GM18498 (cell line): ENCODE results near the gene TRMT44.
"Not testable (repeated sequence)": the region's sequence is repeated elsewhere in the genome, so short reads cannot be mapped to it uniquely, and the experiment has no call there.

Source experiments
- ATAC-seq: cut with Tn5 transposase; IDR thresholded peaks from one replicate; pipeline ENCODE4 v1.9.1; 2021; ENCODE audit warnings: mild to moderate bottlenecking, moderate library complexity; ENCODE audit not compliant: unreplicated experiment

TRMT44 gene

GRCh38 chr4:8508740-8509139 lies 68.2 kb downstream of the TRMT44 start:
- ATAC-seq = no peak

DNA sequence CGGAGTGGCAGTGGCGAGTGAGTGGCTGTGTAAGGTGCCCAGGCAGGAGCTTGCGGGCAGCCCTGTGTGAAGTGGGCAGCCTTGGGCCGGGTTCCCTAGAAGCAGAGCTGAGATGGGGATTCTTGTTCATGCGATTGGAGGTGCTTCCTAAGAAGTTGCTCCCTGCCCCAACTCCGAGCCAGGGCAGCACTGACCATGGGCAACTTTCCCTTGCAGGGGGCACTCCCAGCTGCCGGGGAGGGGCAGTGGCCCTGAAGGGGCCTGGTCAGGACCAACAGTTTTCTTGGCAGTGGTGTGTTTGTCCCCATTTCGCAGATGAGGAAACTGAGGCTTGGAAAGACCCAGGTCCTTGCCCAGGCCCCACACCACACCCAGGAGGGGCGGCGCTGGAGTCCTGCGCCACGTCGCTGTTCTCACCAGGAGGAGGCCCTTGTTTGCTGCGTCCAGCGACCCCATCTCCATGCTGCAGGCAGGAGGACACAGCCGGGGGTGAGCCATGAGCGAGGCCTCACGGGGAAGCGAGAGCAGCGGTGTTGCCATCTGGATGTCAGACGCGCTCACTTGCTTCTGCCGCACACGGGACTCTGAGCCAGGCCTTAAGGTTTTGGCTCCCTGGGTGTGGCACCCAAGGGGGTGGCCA lies 68.9 kb downstream of the TRMT44 start:
- ATAC-seq = no peak

DNA sequence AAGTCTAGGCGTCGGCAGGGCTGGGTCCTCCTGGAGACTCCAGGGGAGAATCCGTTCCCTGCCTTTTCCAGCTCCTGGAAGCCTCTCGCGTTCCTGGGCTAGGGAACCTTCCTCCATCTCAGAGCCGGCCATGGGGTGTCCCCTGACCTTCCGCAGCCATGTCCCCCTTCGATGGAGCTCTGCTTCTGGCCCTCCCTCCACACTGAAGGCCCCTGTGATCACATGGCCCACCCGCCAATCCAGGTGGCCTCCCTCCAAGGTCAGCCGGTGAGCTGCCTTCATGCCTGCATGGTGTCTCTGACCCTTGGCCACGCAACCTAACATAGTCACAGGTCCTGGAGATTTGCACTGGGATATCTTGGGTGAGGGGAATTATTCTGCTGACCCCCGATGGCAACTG lies 69.6 kb downstream of the TRMT44 start:
- ATAC-seq = no peak

DNA sequence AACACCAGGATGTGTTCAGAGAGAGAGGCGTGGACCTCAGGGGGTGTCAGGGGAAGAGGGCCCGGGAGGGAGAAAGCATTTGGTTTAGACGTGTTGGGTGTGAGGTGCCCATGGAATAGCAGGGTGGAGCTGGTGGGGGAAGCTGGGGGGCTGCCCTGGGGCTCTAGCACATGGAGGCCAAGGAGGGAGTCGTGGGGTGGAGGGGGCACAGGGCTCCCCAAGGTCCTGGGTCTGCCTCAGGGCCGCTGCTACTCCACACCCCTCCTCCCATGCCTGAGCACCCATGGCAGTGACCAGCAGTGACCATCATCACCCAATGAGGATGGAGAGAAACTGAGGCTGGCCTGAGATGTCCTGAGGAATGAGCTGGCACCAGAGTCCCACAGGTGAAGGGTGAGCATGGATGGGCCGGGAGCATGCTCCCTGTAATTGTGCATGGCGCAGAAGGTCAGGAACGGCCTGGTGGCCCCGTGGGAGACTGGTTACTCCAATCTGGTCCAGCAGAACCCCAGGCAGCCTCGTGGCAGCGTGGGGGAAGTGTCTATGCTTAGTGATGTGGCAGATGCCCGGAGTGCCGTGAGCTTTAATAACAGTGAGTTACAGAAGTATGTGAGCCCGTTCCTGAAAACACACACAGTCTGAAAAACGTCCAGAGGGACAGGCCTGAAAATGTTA lies 70.2 kb downstream of the TRMT44 start:
- ATAC-seq = no peak

DNA sequence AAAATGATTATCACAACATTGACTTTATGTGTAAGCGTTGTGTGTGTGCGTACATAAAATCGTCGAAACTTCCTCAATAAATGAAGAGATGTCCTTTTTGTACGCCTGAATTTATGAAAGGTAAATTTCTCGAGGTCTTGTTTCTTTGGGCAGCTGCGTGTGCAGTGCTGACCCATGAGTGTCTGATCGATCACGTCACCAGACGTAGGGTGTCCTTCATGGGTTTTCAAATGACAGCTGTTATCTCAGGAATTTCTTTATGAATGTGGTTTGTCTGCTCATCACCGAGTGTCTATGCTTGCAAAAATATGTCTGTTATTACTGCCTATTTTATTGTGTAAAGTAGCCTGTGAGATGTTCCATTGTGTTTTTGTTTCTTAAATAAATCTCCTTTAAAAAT lies 71.9 kb downstream of the TRMT44 start:
- ATAC-seq = no peak

GRCh38 chr4:8513080-8513479 lies 72.5 kb downstream of the TRMT44 start:
- ATAC-seq = not testable (repeated sequence)

DNA sequence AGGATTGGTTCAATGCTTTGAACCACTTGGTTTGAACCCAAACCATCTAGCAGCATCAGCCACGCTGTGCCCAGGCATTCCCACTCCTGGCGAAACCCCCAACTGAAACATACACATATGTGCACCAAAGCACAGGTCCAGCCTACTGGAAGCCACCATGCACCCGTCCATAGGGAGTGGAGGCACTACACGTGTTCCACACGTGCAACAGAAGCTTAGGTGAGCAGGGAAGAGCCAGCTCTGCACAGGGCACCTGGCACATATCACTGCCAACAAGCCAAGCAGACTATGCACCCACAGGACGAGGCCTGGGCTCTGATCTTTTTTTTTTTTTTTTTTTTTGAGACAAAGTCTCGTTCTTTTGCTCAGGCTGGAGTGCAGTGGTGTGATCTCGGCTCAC lies 73.4 kb downstream of the TRMT44 start:
- no peak for ATAC-seq

DNA sequence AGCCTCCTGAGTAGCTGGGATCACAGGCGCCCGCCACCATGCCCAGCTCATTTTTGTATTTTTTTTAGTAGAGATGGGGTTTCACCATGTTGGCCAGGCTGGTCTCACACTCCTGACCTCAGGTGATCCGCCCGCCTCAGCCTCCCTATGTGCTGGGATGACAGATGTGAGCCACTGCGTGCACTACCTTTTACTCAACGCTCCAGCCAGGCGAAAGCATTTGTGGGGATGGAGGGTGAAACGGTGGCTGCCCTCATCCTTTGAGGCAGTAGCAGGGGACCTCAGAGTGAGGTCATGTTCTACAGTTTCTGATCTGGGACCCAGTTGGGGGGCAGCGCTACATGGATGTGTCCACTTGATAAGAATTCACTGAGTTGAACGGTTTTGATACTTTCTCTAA lies 73.8 kb downstream of the TRMT44 start:
- ATAC-seq = no peak

DNA sequence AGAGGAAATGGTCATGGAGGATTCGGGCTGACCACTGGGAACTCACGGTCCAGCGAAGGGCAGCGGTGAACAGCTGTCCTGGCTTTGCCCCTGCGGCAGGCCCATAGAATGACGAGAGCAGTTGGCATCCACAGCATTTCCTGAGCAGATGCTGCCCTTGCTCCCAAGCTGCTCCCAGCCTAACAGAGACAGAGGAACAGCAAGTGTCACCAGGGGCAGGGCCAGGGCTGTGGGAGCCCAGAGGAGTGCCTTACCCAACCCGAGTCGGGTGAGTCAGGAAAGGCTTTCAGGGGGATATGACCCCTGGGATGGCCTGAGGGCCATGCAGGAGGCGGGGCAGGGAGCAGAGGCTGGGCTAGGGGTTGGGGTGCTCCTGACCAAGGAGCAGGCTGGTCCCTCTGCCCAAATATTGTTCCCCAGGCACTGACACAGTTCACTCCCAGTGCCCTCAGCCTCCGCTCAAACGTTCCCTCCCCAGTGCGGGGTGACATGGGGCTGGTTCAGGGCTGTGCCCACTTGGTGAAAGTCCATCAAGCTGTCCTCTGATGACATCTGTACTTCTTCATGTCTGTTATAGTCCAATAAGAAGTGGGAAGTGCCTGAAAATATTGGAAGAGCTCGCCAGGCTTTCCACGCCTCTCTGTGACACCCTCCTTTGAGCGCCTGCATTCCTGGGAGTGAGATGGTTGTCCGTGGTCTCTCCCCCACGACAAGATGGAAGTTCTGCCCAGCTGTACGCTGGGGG lies 74.9 kb downstream of the TRMT44 start:
- ATAC-seq = no peak

GRCh38 chr4:8516061-8516573 lies 75.5 kb downstream of the TRMT44 start:
- ATAC-seq = no peak

GRCh38 chr4:8516996-8517550 lies 76.5 kb downstream of the TRMT44 start:
- ATAC-seq = no peak

DNA sequence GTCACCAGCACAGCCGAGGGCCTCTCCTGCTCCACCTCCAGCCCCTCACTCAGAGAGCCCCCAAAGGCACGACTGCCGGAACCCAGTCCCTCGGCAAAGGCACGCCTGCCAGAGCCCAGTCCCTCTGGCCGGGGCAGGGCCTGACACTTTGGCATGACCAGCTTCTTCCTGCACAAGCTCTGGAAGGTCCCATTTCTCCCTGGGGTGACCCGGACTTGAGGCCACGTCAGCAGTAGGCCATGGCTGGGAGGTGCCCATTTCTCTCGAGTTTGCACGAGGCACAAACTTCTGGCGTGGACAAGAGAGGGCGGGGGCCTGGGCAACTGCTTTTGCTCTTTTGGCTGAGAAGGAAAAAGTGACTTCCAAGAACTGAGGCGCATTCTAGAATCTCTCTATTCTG lies 77.4 kb downstream of the TRMT44 start:
- ATAC-seq = no peak

GRCh38 chr4:8522160-8523120 lies 81.9 kb downstream of the TRMT44 start:
- ATAC-seq = no peak

DNA sequence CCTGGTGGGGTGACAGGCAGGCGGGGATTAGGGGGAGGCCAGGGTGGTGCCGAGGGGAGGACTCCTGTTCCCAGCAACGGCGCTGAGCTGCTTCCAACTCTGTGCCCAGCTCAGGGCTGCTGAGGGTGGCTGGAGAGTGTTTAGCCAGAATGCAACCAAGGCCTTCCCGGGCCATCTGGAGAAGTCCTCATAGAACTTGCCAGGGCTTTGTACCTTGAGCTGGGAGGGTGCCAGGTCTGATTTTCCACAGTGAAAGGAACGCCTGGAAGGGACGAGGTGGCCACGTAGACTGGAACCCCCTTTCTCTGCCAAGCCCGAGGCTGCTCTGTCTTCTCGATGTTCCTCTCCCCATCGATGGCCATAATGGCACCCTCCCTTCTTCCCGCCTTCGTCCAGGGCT lies 82.6 kb downstream of the TRMT44 start:
- no peak for ATAC-seq

DNA sequence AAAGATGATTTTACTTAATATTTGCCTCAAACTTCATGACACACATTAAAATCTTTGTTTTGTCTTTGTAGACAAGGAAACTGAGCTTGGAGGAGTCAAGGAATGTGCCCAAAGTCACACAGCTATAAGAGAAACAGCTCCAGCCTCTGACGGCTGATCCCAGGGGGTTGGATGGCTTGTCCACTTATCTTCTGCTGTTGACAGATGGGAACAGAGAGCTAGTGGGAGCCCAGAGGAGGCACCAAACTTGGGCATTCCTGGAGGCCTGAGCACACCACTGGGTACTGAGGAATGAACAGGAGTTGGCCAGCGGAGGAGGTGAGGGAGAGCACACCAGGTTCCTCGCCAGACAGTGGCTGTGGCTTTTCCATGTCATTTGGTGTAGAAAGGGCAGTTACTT lies 83.2 kb downstream of the TRMT44 start:
- ATAC-seq = no peak

- ATAC-seq = no peak
Measured at GRCh38 chr4:8524595-8525382, 84.2 kb downstream of the TRMT44 start.

DNA sequence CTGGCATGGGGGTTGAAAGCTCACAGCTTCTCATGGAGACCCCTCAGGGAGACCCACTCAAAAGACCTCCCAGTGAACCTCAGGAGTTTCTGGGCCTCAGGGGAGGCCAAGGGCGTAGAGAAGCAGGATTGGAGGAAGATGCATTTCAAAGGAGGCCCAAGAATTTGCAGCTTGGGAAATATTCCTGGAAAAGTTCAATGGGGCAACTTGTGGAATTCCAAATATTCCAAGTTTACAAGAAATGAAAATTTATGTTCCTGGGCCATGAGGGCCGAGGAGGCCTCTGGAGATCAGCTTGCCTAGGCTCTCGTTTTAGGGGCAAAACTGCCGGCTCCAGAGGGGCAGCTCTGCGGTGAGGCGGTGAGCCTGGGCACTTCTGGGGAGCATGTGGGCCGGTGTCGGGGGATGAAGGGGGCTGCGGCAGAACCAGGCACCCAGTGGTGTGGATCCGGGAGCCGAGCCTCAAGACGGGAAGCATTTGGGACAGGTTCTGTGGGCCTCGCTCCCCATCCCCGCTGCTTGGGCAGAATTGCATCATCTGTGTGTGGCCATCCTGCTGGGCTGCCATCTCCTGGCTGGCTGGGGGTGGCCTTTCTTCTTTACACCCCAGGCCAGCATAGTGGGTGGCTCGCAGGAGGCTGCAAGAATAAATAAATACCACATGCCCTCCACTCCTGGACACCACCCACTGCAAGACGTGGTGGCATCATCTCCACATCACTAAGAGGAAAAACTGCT lies 85.0 kb downstream of the TRMT44 start:
- no peak for ATAC-seq
